ENCODE data around the gene KLHL11.
A peak's percentile ranks its signal among the peaks of the same experiment; 100 is the strongest.

The KLHL11 gene

GRCh38 chr17:41864836-41865595, at the start of gene KLHL11:
Gene KLHL11 (minus strand): TSS chr17:41865423. CDS start chr17:41865370, 53 bp downstream.
- peak; percentile 89 to 94 (median 91) for DNase-seq

- no peak for DNase-seq
Measured at GRCh38 chr17:41915020-41915419, 49.8 kb upstream of the KLHL11 start.

- no peak for DNase-seq
Measured at GRCh38 chr17:41914358-41914766, 49.1 kb upstream of the KLHL11 start.

- no peak for DNase-seq
Measured at GRCh38 chr17:41913798-41914197, 48.6 kb upstream of the KLHL11 start.

GRCh38 chr17:41912925-41913324, 47.7 kb upstream of the KLHL11 start:
- no peak for DNase-seq

GRCh38 chr17:41910701-41911391, 45.6 kb upstream of the KLHL11 start:
- DNase-seq = no peak

GRCh38 chr17:41909088-41909487, 43.9 kb upstream of the KLHL11 start:
- DNase-seq = no peak

- DNase-seq = no peak
Measured at GRCh38 chr17:41907633-41908539, 42.7 kb upstream of the KLHL11 start.

GRCh38 chr17:41907185-41907556, 41.9 kb upstream of the KLHL11 start:
- DNase-seq = peak in 1 of 3 experiments; percentile 83

- no peak for DNase-seq
Measured at GRCh38 chr17:41906465-41907184, 41.4 kb upstream of the KLHL11 start.

- no peak for DNase-seq
Measured at GRCh38 chr17:41905172-41905571, 39.9 kb upstream of the KLHL11 start.

- DNase-seq = no peak
Measured at GRCh38 chr17:41904242-41904841, 39.1 kb upstream of the KLHL11 start.

GRCh38 chr17:41901646-41902045, 36.4 kb upstream of the KLHL11 start:
- DNase-seq = no peak

GRCh38 chr17:41896726-41897125, 31.5 kb upstream of the KLHL11 start:
- DNase-seq = no peak

GRCh38 chr17:41895617-41896016, 30.4 kb upstream of the KLHL11 start:
- no peak for DNase-seq

- DNase-seq = no peak
Measured at GRCh38 chr17:41894791-41895331, 29.6 kb upstream of the KLHL11 start.

GRCh38 chr17:41893384-41893783, 28.2 kb upstream of the KLHL11 start:
- no peak for DNase-seq

- DNase-seq = no peak
Measured at GRCh38 chr17:41892021-41892376, 26.8 kb upstream of the KLHL11 start.

GRCh38 chr17:41891135-41892020, 26.2 kb upstream of the KLHL11 start:
- no peak for DNase-seq

- no peak for DNase-seq
Measured at GRCh38 chr17:41888332-41888965, 23.2 kb upstream of the KLHL11 start.

All from NCI-H1417 (cell line).